Caki2 (cell line): ENCODE results near the gene POU2AF1. TPM values are rescaled to one million over a fixed set of nuclear protein-coding genes. Genes with fewer than 3 reads are reported as not detected.
A peak's percentile ranks its signal among the peaks of the same experiment; 100 is the strongest.

ENCODE experiments used
- DNase-seq: peaks from one replicate; pipeline ENCODE4 v3.0.0-alpha.2; 2015; ENCODE audit warnings: low read depth
- in situ Hi-C: cut with HindIII; loops from 2 replicates; pipeline ENCODE4 v1.10.0; 2016; ENCODE audit warnings: low sequenced_read_pairs, low pct_unique_long_range_greater_than_20kb, mixed read lengths
- total RNA-seq: library from RNA; depleted of rRNA; stranded (reverse); fragments of >200 nt; shearing (Covaris generic); gene quantifications from 2 replicates; pipeline ENCODE4 v1.2.3, GENCODE V29; 2014; ENCODE audit warnings: low replicate concordance; rRNA removed

Gene POU2AF1
- total RNA-seq, 1 experiment from 2014 or later, result not detected

- in situ Hi-C loops, result no loop called here
- DNase-seq, result no peak
Measured at GRCh38 chr11:111309215-111309915, 69.7 kb downstream of the POU2AF1 start.

- in situ Hi-C loops, result no loop called here
- DNase-seq, result no peak
Measured at GRCh38 chr11:111308140-111308539, 70.9 kb downstream of the POU2AF1 start.

- DNase-seq, result no peak
- in situ Hi-C loops, result no loop called here
Measured at GRCh38 chr11:111307472-111308108, 71.5 kb downstream of the POU2AF1 start.

GRCh38 chr11:111306321-111306720, 72.8 kb downstream of the POU2AF1 start:
- no peak for DNase-seq
- in situ Hi-C loops, result no loop called here

- DNase-seq, result no peak
- in situ Hi-C loops, result no loop called here
Measured at GRCh38 chr11:111305876-111306275, 73.2 kb downstream of the POU2AF1 start.

- in situ Hi-C loops, result no loop called here
Measured at GRCh38 chr11:111305162-111305802, 73.8 kb downstream of the POU2AF1 start.

GRCh38 chr11:111303461-111303860, 75.6 kb downstream of the POU2AF1 start:
- peak; percentile 14 for DNase-seq
- in situ Hi-C loops, result no loop called here

More at GRCh38 chr11:111305162-111305802, 73.8 kb downstream of the POU2AF1 start:
- DNase-seq, result no peak

GRCh38 chr11:111302298-111302697, 76.8 kb downstream of the POU2AF1 start:
- in situ Hi-C loops, result no loop called here
- DNase-seq, result no peak

Other genes starting within 250 kb of the POU2AF1 start
- gene POU2AF2, start 133.6 kb downstream of the POU2AF1 start, total RNA-seq, result not detected in 2 replicates
- not detected in 2 replicates for gene POU2AF3, start 80.7 kb downstream of the POU2AF1 start, total RNA-seq
- gene BTG4, start 133.1 kb upstream of the POU2AF1 start, total RNA-seq, result not detected in 2 replicates
- gene HOATZ, start 135.5 kb upstream of the POU2AF1 start, total RNA-seq, result not detected in 2 replicates
- not detected in 2 replicates for gene LAYN, start 161.4 kb upstream of the POU2AF1 start, total RNA-seq
- 1.5 and 2.2 TPM in 2 replicates for gene SIK2, start 223.2 kb upstream of the POU2AF1 start, total RNA-seq